KBM-7 (cell line): Measurements from ENCODE around the gene DPP6.

Source experiments
- DNase-seq: peaks from one replicate; pipeline ENCODE4 v3.0.0-alpha.2; 2015
- in situ Hi-C: fragments of 300-500 bp; cut with MboI; formaldehyde crosslinking; loops from 2 replicates; pipeline ENCODE4 v1.14.3; 2020; ENCODE audit warnings: low sequenced_read_pairs, low pct_unique_long_range_greater_than_20kb, mixed read lengths

The DPP6 gene

GRCh38 chr7:154750353-154750801 lies 698.2 kb downstream of the DPP6 start:
- in situ Hi-C loops: no loop called here

DNA sequence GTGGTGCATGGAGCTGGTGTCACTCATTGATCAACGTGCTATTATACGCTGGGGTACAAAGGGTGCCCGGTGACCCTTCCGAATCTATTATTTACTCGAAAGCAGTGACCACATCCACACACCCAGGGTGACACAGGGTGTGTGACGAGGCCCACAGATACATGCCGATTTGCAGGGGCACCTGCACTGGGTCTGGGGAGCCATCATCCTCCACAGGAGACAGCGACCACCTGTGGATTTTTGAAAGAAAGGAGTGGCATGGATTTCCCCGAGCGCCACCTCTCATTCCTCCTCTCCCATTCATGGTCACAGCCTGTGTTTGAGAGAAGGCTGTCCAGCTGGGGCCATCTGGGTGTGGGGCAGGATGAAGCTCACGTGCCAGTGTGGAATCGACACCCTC lies 701.0 kb downstream of the DPP6 start:
- in situ Hi-C loops: no loop called here
- no peak for DNase-seq

More at GRCh38 chr7:154750353-154750801, 698.2 kb downstream of the DPP6 start:
- DNase-seq: no peak

- DNase-seq: no peak
- in situ Hi-C loops: no loop called here
Measured at GRCh38 chr7:154757756-154758155, 705.6 kb downstream of the DPP6 start.

- in situ Hi-C loops: no loop called here
- DNase-seq: no peak
Measured at GRCh38 chr7:154759989-154760388, 707.8 kb downstream of the DPP6 start.

DNA sequence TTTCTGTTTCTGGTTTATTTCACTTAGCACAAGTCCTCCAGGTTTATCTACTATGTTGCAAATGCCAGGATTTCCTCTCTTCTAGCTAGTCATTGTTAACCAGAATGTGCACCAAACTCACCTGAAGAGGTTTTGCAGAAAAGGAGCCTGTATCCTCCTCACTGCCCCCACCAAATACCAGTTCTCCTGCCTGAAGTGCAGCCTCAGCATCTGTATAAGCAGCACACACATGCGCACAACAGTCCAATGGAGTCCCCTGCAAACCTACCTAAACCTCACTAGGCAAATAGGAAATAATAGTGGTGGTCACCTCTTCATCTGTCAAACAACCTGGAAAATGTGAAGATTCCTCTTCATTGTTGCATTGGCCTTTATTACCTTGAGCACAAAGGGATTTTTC lies 712.9 kb downstream of the DPP6 start:
- no peak for DNase-seq
- in situ Hi-C loops: no loop called here

DNA sequence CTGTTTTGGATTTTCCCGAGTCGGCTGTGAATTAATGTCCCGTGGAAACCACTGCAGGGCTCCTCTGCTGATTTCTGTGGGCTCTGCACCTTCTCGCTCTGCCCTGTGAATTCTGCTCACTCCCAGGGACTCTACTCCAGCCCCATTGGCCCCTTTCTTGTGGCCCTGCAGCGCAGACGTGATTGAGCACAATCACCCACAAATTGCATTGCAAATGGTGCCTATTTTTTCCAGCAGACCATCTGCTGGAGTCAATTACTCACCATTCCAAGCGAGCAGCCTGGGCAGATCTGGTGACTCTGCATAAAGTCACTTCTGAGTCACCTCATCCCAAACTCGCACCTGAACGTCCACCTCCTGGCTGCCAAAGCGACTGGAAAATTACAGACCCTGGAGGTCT lies 714.9 kb downstream of the DPP6 start:
- in situ Hi-C loops: no loop called here
- no peak for DNase-seq

DNA sequence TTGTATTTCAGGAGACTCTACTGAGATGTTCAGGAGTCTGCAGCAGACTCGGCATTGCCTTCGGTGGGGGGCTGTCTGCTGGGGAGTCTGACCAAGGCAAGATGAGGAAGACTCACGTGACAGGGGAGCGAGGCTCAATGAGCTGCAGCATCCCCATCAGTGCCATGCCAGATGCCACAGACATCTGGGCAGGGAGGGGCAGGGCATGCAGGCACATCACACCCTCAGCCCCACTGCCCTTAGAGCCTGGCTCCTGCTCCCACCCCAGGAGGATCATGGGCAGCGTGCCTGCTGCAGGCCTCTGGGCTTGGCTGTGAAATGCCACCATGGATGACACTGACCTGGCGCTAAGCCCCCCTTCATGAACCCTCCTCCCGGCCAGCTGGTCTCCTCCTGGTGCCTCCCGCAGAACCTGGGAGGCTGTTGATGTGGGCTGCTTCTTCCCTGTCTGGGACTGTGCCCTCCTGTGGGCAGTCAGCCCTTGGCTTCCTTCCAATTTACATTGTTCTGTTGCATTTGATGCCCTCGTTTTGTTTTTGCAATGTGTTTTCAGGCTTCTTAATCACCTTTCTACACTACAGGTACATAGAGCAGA lies 715.7 kb downstream of the DPP6 start:
- in situ Hi-C loops: no loop called here

DNA sequence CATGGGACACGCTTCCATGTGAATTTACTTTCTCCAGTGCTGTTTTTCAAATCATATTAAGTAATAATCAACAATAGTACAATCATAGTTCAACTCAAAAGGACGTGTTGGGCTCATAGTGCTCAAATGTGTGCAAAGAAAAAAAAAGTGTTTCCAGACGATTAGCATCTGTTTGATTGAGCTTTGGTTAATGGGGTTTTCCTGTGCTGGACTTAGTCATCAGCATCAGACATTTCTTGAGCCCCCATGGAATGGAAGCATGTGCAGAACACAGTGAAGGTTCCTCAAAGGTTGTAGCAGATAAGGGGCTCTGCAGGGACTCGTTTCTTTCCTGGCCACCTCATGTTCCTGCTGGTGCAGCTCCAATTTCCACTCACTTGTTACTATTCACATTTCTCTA lies 716.8 kb downstream of the DPP6 start:
- in situ Hi-C loops: no loop called here
- no peak for DNase-seq

More for the DNA sequence above, 715.7 kb downstream of the DPP6 start:
- DNase-seq: no peak

DNA sequence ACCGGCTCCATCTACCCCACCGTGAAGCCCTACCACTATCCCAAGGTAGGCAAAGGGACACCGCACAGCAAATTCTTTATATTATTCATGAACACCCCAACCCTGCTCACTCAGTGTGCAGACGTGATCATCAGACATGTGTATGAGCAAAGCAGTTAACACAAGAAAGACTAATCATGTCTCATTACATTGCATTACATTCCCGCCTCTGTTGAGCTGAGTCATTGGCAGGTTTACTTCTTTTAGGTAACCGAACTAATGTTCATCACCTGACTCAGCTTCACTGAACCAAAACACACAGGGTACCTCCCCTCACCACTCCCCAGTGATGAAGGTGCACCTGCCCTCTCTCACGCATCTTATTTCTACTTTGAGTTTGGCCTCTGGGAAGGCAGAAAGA lies 717.3 kb downstream of the DPP6 start:
- no peak for DNase-seq
- in situ Hi-C loops: no loop called here

DNA sequence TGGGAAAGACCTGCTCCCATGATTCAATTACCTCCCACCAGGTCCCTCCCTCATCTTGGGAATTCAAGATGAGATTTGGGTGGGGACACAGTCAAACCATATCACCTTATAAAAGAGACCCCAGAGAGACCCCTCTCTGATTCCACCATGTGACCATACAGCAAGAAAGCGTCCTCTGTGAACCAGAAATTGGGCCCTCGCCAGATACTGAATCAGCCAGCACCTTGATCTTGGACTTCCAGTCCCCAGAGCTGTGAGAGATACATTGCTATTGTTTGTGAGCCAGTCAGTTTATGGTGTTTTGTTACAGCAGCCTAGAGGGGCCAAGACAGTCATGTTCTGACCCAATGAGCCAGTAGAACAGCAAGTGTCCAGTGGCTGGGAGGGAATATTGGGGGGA lies 718.2 kb downstream of the DPP6 start:
- no peak for DNase-seq
- in situ Hi-C loops: no loop called here

DNA sequence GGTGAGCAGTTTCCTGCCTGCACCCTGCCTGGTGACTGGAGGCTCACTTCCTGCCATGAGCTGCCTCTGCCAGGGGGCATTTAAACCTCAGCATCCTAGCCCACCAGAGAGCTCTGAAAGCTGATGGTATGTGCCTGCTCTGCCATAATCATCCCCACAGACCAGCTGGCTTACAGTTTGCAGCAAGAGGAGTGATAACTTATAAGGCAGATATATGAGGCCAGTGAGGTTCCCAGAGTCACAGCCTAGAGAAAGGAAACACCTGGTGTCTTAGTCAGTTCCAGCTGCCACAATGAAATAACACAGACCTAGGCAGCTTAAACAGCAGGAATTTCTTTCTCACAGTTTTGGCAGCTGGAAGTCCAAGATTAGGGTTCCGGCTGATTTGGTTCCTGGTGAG lies 718.8 kb downstream of the DPP6 start:
- no peak for DNase-seq
- in situ Hi-C loops: no loop called here

DNA sequence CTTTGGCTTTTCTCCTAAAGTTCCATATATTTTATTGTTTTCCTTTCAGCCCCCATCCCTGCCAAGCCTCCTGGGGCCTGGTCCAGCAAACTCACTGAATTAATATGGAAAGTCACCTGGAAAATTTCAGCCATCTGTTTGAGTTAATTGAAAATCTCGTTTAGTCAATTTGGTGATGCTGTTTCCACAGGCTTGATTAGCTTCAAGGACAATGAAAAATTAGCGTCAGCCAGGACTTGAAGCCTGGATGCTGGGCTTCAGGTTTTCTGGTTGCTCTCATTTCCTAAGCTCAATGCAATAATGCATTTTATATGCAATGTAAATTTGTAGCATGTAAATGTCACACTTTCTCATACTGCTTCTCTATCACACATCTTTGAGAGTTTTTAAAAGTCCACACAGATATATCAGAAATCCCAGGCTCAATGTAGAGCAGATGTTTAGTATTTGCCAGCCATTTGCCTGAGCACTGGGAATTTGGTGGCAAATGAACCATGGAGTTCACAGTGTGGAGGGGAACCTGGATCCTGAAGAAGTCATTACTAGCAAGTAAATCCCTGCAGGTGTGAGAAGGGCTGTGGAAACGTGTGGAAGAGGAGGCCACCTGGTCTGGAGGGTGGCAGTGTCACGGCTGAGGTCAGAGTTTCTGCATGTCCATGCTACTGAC lies 722.2 kb downstream of the DPP6 start:
- in situ Hi-C loops: no loop called here
- no peak for DNase-seq

DNA sequence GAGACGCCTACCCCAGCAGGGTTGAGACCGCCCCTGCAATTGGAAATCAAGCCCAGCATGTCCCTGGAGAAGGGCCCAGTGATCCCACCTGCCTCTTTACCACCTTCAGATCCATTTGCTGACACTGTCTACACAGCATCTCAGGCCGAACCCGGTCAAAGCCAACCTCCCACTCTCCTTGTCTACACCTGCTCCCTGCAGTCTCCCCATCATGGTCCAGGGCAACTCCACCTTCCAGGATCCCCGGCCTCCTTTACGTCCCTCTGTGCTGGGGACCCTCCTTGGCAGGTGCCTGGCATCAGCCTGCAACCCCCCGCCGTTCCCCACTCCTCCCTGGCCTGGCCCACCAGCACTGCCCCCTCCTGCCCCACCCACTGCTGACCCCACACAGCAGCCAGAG lies 723.5 kb downstream of the DPP6 start:
- in situ Hi-C loops: no loop called here
- no peak for DNase-seq

DNA sequence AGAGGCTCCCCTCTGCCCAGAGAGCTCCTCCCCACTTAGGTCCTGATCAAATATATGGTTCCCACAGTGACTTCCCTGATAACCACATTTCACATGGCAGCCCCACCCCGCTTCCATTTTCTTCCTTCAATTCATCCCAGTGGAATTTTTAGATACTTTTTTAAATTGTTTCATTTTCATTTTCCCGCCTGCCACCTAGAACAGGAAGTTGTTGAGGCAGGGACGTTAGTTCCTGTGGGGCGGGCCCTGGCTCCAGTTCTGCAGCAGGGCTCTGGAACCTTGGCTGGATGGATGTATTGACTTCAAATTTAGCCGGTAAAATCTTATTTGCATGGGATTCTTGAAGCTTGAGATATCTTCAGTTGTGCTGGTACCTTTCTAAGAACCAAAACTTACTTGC lies 724.2 kb downstream of the DPP6 start:
- in situ Hi-C loops: no loop called here
- no peak for DNase-seq

- DNase-seq: no peak
- in situ Hi-C loops: no loop called here
Measured at GRCh38 chr7:154777023-154777422, 724.8 kb downstream of the DPP6 start.

DNA sequence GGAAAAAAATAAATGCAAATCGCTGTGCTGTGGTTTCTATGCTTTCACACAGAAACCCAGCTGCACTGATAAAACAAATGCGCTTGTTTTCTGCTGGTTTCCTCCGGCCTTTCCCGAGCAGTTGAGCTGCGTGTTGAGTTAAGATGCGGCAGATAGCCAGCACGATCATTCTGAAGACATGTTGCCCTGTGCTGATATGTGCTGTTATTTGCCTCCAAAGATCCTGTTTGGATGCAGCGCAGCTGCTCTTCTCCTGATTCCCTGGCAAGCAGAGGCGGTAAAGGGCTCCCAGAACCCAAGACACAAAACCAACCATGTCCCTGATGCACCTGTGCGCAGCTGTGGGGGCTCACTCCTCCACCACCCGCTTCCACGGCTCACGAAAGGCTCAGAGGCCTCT lies 725.3 kb downstream of the DPP6 start:
- DNase-seq: no peak

GRCh38 chr7:154777908-154778307 lies 725.7 kb downstream of the DPP6 start:
- no peak for DNase-seq
- in situ Hi-C loops: no loop called here

More for the DNA sequence above, 725.3 kb downstream of the DPP6 start:
- in situ Hi-C loops: no loop called here

- in situ Hi-C loops: no loop called here
- no peak for DNase-seq
Measured at GRCh38 chr7:154781369-154782303, 729.4 kb downstream of the DPP6 start.

DNA sequence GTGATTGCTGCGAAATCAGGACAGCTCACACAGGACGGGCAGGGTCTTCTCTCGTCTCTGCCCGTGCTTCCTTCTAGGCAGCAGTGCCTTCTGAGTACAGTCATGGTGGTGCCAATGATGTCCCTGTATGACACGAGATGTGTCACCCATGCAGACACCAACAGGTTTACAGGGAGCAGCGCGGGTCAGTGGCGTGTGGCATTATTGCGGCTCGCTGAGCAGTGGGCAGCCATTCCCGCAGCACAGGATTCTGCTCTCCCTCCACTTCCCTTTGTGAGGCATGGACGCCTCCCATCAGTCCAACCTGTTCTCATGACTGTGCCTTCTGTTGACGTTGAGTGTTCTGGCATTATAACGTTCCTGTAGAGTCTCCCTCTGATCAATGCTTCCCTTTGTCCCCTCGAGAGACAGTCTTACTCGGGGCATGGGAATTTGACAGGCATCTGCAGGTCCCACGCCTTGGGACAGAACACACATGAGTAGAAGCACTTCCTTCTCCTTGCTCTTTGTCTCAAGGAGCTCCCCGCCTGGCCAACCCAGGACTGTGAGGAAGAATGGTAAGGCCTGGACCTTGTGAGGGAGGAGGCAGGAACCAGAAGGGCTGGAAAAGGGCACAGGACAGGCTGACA lies 731.2 kb downstream of the DPP6 start:
- no peak for DNase-seq
- in situ Hi-C loops: no loop called here

DNA sequence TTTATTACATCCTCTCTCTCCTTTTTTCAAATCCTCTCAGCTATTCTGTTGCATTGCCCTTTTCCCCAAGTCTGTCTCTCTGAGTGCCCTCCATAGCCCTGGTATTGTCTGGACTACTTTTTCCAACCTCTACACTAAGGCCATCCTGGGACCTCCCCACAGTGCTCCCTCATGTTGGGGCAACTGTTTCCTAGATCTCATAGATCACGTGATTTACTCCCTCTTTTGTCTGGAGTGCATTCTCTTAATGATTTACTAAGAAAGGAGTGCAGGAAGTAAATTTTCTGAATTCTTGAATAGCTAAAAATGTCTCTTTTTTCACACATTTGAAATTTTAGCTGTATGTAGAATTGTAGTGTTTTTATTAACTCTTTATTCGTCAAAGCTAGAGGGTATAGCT lies 733.7 kb downstream of the DPP6 start:
- in situ Hi-C loops: no loop called here
- no peak for DNase-seq
